ENCODE data around the gene FARS2.

GRCh38 chr6:5707281-5708045 lies 446.1 kb downstream of the FARS2 start:
- TF ChIP-seq TCF12 (IDR thresholded peaks at IDR 0.05) (no peak), CTCF (IDR thresholded peaks at IDR 0.05) (no peak), TAF1 (IDR thresholded peaks at IDR 0.05; ENCODE audit: borderline replicate concordance, low read depth, low read length) (no peak), NRF1 (IDR thresholded peaks at IDR 0.05; ENCODE audit: low read depth, low read length) (no peak), EP300 (IDR thresholded peaks at IDR 0.05; ENCODE audit: borderline replicate concordance in 1 of 2, low read depth in 1 of 2, low read length in 1 of 2) (no peak), POLR2AphosphoS5 (IDR thresholded peaks at IDR 0.05; ENCODE audit: low read depth, low read length) (no peak), RAD21 (IDR thresholded peaks at IDR 0.05; ENCODE audit: low read length) (no peak), NFIC (IDR thresholded peaks at IDR 0.05; ENCODE audit: borderline replicate concordance) (no peak), RCOR1 (IDR thresholded peaks at IDR 0.05; ENCODE audit: low read length) (no peak), PBX3 (IDR thresholded peaks at IDR 0.05) (no peak), SMC3 (IDR thresholded peaks at IDR 0.05; ENCODE audit: low read depth, low read length) (no peak), ZBTB33 (IDR thresholded peaks at IDR 0.05; ENCODE audit: borderline replicate concordance, low read depth) (no peak), MAX (IDR thresholded peaks at IDR 0.05; ENCODE audit: low read depth) (no peak), FOSL2 (IDR thresholded peaks at IDR 0.05; ENCODE audit: borderline replicate concordance, low read depth) (no peak)
